ENCODE results near the gene RFX2.

DNA sequence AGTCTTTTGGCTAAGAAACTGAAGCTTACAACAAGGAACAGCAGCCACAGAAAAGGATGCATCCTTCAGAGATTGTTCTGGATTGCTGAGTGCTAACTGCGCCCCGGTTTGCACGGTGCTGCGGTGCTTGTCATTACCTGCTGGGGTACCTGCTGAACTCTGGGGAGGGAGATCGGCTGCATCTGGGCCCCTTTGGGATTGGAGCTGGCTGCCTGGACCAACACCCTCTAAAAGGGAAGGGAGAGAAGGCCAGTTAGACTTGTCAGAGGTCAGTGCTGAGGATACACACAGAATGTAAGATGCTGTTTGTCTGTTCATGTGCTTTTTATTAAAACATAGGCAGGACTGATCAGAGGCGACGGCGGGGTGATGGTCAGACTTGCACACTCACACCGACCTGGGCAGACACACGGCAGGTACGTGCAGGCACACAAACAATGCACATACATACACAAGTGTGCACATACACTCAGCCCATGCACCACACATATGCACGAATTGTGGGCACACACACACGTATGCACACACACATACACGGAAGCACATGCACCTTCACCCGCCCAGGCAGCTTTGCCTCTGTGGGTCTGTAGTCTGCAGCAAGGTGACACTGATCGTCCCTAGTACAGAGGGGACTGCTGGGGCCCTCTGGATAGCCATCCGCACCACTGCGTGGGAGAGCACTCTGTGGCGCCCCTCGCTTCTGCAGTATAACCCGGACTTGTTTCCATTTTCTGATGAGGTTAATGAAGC is 66.1 kb downstream of the RFX2 start:
- TF ChIP-seq, protein P1, sequence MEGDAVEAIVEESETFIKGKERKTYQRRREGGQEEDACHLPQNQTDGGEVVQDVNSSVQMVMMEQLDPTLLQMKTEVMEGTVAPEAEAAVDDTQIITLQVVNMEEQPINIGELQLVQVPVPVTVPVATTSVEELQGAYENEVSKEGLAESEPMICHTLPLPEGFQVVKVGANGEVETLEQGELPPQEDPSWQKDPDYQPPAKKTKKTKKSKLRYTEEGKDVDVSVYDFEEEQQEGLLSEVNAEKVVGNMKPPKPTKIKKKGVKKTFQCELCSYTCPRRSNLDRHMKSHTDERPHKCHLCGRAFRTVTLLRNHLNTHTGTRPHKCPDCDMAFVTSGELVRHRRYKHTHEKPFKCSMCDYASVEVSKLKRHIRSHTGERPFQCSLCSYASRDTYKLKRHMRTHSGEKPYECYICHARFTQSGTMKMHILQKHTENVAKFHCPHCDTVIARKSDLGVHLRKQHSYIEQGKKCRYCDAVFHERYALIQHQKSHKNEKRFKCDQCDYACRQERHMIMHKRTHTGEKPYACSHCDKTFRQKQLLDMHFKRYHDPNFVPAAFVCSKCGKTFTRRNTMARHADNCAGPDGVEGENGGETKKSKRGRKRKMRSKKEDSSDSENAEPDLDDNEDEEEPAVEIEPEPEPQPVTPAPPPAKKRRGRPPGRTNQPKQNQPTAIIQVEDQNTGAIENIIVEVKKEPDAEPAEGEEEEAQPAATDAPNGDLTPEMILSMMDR (IDR thresholded peaks at IDR 0.05) = no peak
- TF ChIP-seq POLR2A (IDR thresholded peaks at IDR 0.05) = no peak

Data from breast epithelium (tissue), 3 donors.